Measurements from ENCODE around the gene GNG4. TPM values are rescaled to one million over a fixed set of nuclear protein-coding genes. Genes with fewer than 3 reads are reported as not detected.

The GNG4 gene
- total and polyA plus RNA-seq, 9 of the 15 experiments (the other 6 are each of a cell fraction or from before 2014, with no cell fraction given) = 0.06 to 0.58 (median 0.08) TPM; not detected in 4

GRCh38 chr1:235504494-235505222 lies 144.9 kb downstream of the GNG4 start (continued):
- TF ChIP-seq FOXJ2 (tag; IDR thresholded peaks at IDR 0.05) = no peak; the same call in 1 of the 2 replicates
- TF ChIP-seq, protein P1, sequence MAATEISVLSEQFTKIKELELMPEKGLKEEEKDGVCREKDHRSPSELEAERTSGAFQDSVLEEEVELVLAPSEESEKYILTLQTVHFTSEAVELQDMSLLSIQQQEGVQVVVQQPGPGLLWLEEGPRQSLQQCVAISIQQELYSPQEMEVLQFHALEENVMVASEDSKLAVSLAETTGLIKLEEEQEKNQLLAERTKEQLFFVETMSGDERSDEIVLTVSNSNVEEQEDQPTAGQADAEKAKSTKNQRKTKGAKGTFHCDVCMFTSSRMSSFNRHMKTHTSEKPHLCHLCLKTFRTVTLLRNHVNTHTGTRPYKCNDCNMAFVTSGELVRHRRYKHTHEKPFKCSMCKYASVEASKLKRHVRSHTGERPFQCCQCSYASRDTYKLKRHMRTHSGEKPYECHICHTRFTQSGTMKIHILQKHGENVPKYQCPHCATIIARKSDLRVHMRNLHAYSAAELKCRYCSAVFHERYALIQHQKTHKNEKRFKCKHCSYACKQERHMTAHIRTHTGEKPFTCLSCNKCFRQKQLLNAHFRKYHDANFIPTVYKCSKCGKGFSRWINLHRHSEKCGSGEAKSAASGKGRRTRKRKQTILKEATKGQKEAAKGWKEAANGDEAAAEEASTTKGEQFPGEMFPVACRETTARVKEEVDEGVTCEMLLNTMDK (IDR thresholded peaks at IDR 0.05; ENCODE audit: borderline replicate concordance, insufficient read depth, low read depth, low read length, poor library complexity, severe bottlenecking) = peak; percentile 88
- TF ChIP-seq ZKSCAN8 (CRISPR knock-in tag; IDR thresholded peaks at IDR 0.05) = no peak
- peak; percentile 52 for TF ChIP-seq TOE1 (IDR thresholded peaks at IDR 0.05; ENCODE audit: borderline replicate concordance)
- TF ChIP-seq TOE1 (CRISPR knock-in tag; IDR thresholded peaks at IDR 0.05; ENCODE audit: borderline replicate concordance, low read depth) = no peak
- TF ChIP-seq HOXB6 (CRISPR knock-in tag; IDR thresholded peaks at IDR 0.05; ENCODE audit: borderline replicate concordance) = peak; percentile 20; the same call in 1 of the 2 replicates
- TF ChIP-seq ZNF197 (CRISPR knock-in tag; IDR thresholded peaks at IDR 0.05; ENCODE audit: low read depth) = peak; percentile 79; the same call in 1 of the 2 replicates
- no peak for TF ChIP-seq RFX7 (CRISPR knock-in tag; IDR thresholded peaks at IDR 0.05)
- TF ChIP-seq HSF4 (CRISPR knock-in tag; IDR thresholded peaks at IDR 0.05; ENCODE audit: borderline replicate concordance) = no peak
- TF ChIP-seq SRSF3 (IDR thresholded peaks at IDR 0.05; ENCODE audit: insufficient read depth, low read length) = no peak
- TF ChIP-seq SP1 (CRISPR knock-in tag; IDR thresholded peaks at IDR 0.05) = peak; percentile 96
- TF ChIP-seq ZEB2 (IDR thresholded peaks at IDR 0.05) = 0 out of 2 replicates have a peak, but pooled peaks have one; percentile 29
- TF ChIP-seq, protein P2, sequence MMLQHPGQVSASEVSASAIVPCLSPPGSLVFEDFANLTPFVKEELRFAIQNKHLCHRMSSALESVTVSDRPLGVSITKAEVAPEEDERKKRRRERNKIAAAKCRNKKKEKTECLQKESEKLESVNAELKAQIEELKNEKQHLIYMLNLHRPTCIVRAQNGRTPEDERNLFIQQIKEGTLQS (IDR thresholded peaks at IDR 0.05) = peak; percentile 99
- TF ChIP-seq, protein P2 (CRISPR knock-in tag; conservative IDR thresholded peaks at IDR 0.05) = peak; percentile 98
- no peak for TF ChIP-seq THAP7 (CRISPR knock-in tag; IDR thresholded peaks at IDR 0.05)
- no peak for TF ChIP-seq SLC30A9 (CRISPR knock-in tag; IDR thresholded peaks at IDR 0.05)
- TF ChIP-seq, protein P3, sequence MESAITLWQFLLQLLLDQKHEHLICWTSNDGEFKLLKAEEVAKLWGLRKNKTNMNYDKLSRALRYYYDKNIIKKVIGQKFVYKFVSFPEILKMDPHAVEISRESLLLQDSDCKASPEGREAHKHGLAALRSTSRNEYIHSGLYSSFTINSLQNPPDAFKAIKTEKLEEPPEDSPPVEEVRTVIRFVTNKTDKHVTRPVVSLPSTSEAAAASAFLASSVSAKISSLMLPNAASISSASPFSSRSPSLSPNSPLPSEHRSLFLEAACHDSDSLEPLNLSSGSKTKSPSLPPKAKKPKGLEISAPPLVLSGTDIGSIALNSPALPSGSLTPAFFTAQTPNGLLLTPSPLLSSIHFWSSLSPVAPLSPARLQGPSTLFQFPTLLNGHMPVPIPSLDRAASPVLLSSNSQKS (CRISPR knock-in tag; IDR thresholded peaks at IDR 0.05) = no peak
- TF ChIP-seq ZBTB17 (CRISPR knock-in tag; IDR thresholded peaks at IDR 0.05) = peak; percentile 82; the same call in 1 of the 2 replicates
- no peak for TF ChIP-seq ZNF436 (CRISPR knock-in tag; IDR thresholded peaks at IDR 0.05)
- no peak for TF ChIP-seq ESRRB (CRISPR knock-in tag; IDR thresholded peaks at IDR 0.05; ENCODE audit: borderline replicate concordance)
- TF ChIP-seq BCL6 (CRISPR knock-in tag; IDR thresholded peaks at IDR 0.05) = no peak
- TF ChIP-seq EWSR1 (IDR thresholded peaks at IDR 0.05; ENCODE audit: borderline replicate concordance, low read depth, partially characterized antibody) = no peak

All from K562 (cell line).